ENCODE data around the gene GABRA5.
"Not testable (repeated sequence)": the region's sequence is repeated elsewhere in the genome, so short reads cannot be mapped to it uniquely, and the experiment has no call there.

GABRA5 gene

DNA sequence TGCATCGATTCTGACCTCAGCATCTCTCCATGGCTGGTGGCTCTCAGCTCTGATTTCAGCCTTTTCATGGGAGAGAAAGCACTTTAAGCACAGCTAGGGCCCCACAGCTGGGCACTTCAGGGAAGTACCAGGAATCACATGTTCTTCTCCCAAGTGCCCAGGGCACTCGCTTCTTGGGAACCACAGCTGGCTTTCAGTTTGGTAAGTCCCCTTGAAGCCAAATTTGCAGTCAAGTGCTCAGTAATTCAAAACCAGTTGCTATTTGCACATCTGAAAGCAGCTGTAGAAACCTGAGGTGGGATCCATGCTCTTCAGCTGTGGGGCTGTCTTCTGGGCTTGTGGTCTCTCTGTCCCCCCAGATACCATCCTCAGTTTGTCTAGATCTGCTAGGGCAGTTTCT is 12.8 kb downstream of the GABRA5 start:
- DNase-seq, result peak; percentile 95

- no peak for DNase-seq
Measured at GRCh38 chr15:26882112-26882511, 15.2 kb downstream of the GABRA5 start.

DNA sequence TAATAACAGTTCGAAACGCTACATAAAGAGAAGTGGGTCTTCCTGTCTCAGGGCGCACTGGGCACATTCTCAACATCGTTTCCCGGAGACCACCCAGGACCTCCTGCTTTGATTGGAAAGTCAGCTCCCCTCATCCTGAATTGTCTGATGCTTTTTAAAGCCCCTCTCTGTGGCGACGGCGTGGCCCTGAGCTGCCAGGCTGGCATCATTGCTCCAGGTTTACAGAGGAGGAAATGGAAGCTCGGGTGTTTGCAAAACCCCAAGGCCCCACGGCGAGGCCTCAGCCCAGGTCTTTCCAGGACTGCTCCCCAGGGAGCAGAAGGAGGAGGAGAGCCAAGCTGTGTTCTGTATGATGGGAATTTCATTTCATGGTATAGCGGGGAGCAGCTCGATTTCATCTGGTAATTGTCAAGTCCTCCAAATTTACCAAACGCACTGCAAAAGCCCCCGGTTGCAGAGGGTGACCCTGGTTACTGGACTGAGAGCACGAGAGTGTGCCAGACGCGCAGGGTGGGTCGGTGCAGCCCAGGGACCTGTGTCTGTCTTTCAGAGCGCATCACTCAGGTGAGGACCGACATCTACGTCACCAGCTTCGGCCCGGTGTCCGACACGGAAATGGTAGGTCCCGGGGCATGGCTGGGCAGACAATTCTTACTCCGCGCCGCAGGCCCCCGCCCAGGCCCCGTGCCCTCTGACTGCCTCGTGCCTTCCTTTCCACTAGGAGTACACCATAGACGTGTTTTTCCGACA is 15.9 kb downstream of the GABRA5 start:
- no peak for DNase-seq

DNA sequence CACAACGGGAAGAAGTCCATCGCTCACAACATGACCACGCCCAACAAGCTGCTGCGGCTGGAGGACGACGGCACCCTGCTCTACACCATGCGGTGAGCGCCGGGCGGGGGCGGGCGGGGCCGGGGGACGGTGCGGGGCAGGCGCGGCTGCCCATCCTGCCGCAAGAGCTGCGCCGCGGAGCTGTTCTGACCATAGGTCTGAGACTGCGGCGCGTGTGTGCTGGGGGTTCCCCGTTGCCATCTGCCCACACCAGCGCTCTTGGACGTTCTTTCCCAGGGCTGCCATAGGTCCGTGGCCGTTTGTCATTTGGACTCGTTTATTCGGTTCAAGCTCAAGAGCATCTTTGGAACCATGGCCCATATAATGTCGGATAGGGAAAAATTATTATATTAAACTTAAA is 16.6 kb downstream of the GABRA5 start:
- no peak for DNase-seq

DNA sequence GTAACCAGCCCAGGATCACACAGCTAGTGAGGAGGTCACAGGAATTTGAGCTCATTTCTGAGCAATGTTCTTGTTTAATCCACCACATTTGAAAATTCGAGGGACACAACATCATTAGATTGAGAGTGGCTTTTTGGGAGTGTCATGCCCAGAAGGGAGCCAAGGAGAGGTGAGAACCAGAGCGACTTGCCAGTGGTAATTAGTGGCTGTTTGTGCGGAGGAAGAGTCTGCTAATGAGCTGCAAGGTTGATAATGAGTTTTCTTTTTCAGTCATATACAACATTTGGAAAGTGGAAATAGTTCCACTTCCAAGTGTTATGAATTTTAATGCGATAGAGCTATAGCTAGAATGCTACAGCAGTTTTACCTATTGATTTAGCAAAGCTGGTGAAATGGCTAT is 19.7 kb downstream of the GABRA5 start:
- no peak for DNase-seq

GRCh38 chr15:26887926-26888666 is 21.2 kb downstream of the GABRA5 start:
- peak; percentile 69 for DNase-seq

- DNase-seq, result no peak
Measured at GRCh38 chr15:26888761-26889160, 21.9 kb downstream of the GABRA5 start.

DNA sequence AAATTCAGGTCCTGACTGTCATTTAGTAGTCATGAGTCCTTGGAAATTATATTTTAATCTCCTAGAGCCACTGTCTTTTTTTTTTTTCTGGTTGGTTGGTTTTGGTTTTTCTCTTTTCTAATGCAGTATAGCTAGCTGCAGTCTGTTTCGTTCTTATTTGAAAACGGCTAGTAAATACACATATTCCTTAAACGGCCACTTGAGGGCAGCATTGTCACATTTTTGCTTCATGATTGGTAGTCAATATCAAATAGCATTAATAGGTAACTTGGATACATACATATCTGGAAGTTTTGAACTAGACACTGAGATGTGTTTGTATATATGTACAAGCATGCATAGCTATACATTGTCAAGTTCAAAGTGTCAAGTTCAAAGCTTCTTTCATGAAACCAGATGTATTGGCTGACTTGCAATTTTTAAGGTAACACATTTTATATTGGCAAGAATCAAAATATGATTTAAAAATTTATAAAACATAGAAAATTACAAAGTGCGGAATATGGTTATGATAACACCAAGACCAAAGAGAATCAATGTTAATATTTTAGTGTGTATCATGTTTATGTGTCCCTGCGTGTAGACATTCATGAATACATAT is 22.5 kb downstream of the GABRA5 start:
- DNase-seq, result peak; percentile 8

- no peak for DNase-seq
Measured at GRCh38 chr15:26890451-26890850, 23.6 kb downstream of the GABRA5 start.

DNA sequence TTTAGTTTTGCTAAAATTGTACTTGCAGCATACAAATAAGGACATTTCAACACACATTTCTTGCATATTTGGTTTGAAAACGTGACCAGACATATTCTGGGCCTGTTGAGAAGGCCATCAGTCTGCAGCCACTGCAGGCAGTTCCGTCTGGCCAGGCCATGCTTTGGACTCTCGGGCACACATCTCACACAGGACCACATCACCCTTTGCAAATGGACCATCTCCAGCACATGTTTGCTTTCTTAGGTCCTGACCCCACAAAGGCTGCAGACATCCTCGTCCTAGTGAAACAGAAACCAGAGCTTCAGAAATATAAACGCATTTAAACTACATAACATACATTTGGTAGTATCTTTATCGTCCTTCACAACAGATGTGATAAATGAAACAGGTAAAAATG is 24.1 kb downstream of the GABRA5 start:
- no peak for DNase-seq

DNA sequence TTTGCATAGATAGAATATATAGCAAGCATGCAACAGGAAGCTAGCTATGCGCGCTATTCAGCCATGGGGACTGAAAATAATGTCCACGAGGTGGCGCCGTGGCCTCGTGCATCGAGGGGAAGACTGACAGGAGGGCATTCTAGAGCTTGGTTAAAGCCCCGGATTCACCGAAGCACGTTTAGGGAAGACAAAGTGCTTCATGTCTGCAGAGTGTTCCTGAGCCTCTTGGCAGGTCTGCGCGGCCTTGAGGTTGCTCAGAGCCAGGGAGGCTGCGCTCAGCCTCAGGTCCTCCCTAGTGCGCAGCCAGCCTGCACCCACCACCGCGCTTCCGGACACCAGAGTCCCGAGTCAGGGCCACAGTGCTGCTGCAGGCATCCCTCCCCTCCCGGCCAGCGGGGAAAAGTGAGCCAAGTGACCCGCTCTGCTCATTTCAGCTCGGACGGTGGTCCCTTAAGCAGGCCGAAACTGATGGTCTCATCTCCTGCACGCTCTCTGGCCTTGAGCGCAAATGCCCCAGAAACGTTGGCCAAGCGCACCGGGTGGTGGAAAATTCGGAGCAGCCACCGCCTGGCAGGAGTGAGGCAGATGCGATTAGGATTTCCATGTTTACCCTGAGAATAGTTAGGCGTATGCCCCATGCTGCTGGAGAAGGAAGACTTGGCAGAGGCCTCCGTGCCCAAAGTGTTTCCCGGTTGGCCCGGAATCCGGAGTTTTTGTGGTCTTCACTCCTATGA is 24.8 kb downstream of the GABRA5 start:
- DNase-seq, result peak; percentile 87

GRCh38 chr15:26892182-26892518 is 25.3 kb downstream of the GABRA5 start:
- DNase-seq, result no peak

DNA sequence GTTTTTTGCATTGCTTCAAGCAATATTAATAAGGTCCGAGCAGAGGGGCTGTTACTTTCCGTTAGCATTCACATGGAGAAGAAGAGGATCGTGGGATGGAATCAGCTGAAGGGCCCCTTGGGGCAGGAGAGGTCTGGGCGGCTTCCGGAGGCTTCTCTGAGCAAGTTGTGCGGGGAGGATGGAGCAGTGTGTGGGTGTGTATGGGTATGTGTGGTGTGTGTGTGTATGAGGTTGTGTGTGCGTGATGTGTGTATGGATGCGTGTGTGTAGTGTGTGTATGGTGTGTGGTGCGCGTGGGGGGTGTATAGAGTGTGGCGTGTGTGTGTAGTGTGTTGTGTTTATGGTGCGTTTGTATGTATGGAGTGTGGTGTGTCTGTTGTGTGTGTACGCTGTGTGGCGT is 25.8 kb downstream of the GABRA5 start:
- DNase-seq, result no peak

DNA sequence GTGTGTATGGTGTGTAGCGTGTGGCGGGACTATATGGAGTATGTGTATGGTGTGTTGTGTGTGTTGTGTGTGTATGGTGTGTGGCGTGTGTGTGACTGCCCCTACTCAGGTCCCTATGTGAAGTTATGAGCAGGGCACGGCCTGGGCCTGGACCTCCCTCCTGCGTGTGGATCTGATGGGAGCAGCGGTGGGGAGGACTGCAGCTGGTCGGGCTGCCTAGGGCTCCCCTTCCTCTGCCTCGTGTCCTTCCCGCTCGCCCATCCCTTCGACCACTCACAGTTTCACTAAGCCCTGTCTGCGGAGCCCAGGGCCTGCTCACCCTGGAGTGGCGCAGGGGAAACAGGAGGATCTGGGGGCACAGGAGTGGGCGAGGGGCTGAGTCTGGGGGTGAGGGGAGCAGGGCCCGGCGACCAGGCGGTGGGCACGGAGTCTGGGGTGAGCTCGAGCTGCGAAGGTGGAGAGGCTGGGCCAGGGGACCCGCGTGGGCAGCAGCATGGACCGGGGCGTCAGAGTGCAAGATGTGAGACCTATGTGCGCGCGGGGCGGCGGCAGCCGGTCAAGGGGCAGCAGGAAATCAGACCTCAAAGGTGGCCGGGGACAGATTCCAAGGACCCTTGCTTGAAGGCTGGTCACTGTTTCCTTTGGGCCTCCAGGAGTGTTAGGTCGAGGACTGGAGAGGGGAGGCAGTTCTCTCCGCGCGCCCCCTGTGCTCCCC is 26.6 kb downstream of the GABRA5 start:
- DNase-seq, result no peak

- no peak for DNase-seq
Measured at GRCh38 chr15:26894181-26894580, 27.3 kb downstream of the GABRA5 start.

DNA sequence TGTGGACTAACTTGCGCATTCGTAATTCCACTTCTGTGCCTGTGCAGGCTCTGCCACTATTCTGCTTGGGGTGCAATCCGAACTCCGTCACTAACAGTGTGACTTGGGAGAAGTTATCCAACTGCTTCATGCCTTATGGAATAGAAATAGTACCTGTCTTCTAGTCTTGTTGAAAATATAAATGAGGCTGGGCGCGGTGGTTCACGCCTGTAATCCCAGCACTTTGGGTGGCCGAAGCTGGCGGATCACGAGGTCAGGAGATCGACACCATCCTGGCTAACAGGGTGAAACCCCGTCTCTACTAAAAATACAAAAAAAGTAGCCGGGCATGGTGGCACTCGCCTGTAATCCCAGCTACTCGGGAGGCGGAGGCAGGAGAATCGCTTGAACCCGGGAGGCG is 28.5 kb downstream of the GABRA5 start:
- not testable (repeated sequence) for DNase-seq

- DNase-seq, result no peak
Measured at GRCh38 chr15:26899658-26900057, 32.8 kb downstream of the GABRA5 start.

GRCh38 chr15:26901041-26901440 is 34.2 kb downstream of the GABRA5 start:
- no peak for DNase-seq

GRCh38 chr15:26910715-26911114 is 43.9 kb downstream of the GABRA5 start:
- DNase-seq, result no peak

DNA sequence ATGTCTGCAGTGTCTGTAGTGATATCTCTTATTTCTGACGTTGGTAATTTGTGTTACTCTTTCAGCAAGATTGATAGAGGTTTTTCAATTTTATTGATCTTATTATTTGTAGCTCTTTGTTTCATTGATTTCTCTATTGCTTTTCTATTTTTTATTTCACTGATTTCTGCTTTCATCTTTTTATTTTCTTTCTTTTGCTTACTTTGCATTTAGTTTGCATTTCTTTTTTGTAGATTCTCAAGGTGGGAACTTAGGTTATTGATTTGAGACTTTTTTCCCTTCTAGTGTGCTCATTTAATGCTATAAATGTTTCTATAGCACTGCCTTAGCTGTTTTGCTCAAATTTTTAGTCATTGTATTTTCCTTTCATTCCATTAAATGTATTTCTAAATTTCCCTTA is 54.6 kb downstream of the GABRA5 start:
- no peak for DNase-seq

DNA sequence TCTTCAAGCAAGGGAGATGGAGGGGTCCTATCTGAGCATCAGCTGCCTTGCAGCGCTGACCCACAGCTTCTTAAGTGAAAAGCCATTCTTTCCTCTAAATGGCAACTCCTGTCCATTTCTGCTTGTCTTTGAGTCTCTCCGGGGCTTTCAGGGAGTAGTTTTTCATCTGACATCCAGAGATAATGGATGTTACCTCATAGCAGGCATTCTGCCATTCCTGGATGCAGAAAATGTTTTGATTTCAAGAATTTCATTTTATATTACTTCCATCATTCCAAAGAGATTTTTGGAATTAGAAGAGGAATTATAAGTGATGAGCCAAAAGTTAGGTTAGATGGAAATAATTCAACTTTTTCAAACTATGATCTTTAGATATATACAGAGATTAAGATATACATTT is 59.2 kb downstream of the GABRA5 start:
- no peak for DNase-seq

DNA sequence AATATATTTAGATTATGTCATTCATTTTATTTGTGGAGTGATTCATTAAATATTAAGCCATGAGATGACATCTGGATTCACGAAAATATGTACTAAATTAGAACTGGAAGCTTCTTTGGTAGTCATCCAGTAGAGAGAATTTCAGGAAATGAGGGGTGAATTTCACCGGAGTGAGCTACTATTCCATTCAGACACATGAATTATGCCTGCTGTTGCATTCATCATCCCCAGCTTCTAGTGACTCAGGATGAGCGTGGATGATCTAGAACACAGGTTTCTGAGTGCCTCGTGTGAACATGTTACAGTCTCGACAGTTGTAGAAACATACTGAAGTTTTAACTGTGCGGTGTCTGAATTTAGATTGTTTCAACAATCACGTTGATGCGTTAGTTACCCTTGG is 61.2 kb downstream of the GABRA5 start:
- no peak for DNase-seq

DNA sequence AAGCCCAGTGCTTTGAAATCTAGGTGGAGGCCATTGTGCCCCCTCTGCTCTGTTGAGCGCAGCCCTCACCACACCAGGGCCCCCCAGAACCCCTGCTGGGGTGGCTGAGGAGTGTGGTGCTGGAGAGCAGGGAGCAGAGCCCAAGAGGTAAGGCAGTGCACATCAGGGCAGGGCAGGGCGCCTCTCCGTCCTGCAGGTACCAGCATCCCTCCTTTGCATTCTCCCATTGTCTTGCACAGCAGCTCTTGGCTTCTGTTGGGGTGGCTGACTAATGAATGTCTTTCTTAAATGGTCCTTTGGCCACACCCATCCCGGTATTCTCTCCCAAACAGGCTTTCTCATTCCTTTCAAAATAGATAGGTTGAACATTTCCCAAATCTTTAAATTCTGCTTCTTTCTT is 62.7 kb downstream of the GABRA5 start:
- no peak for DNase-seq

Data from DMS79 (cell line).